AG09319 (cell line): ENCODE measurements around the gene LBH.

Experiments used
- DNase-seq: peaks from one replicate; pipeline ENCODE4 v3.0.0-alpha.2; 2010; ENCODE audit warnings: low read depth; ENCODE audit errors: extremely low read depth
- TF ChIP-seq, protein P1 (sequence below): IDR thresholded peaks from 2 replicates; pipeline ENCODE4 v1.5.1; 2011; ENCODE audit warnings: low read depth, mild to moderate bottlenecking, inconsistent platforms, low read length, moderate library complexity

LBH gene

GRCh38 chr2:30222636-30223360 is 8.5 kb upstream of the LBH start:
- no peak for DNase-seq
- TF ChIP-seq, protein P1, sequence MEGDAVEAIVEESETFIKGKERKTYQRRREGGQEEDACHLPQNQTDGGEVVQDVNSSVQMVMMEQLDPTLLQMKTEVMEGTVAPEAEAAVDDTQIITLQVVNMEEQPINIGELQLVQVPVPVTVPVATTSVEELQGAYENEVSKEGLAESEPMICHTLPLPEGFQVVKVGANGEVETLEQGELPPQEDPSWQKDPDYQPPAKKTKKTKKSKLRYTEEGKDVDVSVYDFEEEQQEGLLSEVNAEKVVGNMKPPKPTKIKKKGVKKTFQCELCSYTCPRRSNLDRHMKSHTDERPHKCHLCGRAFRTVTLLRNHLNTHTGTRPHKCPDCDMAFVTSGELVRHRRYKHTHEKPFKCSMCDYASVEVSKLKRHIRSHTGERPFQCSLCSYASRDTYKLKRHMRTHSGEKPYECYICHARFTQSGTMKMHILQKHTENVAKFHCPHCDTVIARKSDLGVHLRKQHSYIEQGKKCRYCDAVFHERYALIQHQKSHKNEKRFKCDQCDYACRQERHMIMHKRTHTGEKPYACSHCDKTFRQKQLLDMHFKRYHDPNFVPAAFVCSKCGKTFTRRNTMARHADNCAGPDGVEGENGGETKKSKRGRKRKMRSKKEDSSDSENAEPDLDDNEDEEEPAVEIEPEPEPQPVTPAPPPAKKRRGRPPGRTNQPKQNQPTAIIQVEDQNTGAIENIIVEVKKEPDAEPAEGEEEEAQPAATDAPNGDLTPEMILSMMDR = no peak

DNA sequence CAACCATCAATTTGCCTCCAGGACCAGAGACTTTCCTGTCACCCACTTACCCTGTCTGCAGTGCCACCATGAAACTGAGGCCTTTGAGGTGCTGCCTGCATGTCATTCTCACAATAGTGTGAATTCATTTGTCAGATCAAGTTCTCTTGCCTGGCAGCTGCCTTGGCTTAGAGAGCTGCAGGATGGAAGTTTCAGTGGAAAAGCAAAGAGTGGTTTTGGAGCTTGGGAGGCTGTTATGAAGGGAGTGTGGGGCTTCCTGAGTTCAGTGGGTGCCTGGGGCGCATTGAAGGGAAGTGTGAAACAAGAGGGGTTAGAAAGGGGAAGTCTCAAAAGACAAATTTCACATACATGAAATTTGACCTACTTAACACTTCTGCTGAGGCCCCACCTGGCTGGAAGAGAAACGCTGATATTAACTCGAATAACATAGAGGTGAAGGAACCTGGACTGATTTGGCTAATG is 7.9 kb upstream of the LBH start:
- no peak for DNase-seq
- TF ChIP-seq, protein P1 = no peak

DNA sequence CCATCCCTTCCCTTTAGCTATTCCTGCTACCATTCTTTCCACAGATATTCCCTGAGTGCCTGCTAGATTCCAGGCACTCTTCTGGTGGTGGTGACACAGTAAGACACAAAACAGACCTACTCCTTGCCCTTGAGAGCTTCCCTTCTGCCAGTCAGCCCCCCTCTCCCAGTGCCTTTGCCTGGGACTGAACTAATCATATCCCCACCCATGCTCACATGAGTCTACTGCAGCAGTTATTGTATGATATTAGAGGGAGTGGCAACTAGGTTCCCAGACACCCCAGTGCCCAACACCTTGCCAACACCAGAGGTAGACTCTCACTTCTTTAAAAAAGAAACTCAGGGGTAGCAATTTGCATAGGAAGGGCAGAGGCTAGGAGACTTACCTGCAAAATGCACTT is 7.2 kb upstream of the LBH start:
- TF ChIP-seq, protein P1 = no peak
- DNase-seq = no peak

DNA sequence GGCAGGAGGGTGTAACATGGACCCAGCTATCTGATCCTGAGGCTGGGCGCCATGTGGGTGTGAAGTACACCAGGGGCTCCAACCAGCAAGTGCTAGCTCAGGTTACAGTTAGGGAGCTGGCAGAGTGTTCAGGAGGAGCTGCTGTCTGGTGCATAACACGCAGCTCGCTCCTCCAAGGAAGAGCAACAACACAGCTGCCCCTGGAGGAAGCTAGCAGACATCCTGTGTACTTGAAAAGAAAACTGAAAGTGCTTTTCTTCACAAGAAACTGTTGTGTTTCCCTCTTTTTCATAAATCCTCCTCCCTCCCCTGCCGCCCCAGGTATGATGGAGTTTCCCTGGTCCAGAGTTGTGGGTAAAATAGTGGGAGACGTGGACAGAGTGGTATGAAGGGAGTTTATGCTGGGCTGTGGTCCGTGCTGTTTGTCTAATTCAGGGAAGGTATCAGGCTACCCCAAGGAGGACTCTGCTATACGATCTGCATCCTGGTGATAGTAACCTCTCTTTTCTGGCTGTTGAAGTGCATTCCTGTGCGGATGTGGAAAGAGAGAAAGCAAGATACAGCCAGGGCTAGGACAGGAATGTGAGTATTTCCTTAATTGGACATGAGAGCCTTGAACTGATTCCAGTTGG is 6.1 kb upstream of the LBH start:
- DNase-seq = no peak
- TF ChIP-seq, protein P1 = peak; percentile 7

DNA sequence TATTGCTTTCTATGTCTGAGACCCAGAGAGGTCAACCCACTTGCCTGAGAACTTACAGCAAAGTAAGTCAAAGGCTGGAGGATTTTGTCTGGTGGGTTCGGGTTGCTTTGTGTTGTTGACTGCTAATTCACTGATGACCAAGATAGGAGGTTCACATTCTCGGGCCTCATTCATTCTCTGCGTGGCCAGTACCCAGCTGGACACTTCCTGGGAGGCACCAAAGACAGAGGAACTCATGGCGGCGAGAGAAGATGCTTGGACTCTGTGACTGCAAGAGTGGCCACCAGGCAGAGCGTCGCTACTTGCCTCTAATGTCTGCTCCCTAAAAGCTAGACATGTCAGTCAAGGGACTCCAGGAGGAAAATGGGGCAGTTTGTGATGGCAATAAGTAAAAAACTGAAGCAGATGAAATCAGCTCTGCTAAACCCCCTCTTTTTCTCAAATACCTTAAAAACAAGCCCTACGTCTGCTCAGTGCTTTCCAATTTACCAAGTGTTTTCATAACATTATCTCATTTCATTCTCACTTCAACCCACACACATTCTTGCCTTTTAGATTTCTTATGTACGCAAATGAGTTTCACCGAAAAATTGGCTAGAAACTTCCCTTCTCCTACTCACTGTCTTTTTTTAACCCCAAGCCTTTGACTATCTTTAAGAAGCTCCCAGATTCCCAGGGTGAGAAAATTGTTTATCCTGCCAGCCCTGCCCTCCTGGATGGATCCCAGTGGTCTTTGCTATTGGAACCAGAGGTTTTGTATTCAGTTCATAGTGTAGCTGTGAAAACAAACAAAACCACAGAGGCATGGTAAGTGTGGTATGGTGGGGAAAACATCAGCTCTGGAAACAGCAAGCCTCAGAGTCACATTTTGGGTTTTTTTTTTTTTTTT is 4.9 kb upstream of the LBH start:
- TF ChIP-seq, protein P1 = no peak
- DNase-seq = no peak

DNA sequence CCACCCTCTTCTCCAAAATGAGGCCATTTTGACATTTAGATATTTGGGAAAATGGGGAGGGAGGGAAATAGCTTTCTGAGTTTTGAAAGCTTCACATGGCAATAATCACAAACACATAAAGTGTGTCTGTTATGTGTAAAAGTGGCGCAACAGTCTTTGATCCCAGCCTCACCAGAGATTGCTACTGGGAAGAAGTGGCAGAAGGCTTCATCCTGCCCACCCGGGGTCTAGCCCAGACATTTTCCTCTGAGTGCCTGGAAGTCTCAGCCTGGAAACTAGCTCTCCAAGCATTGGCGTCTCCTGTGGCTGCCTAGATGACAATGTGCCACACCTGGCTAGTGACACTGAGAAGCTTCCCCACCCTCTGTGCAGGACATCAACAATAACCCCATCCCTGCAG is 1.7 kb upstream of the LBH start:
- TF ChIP-seq, protein P1 = no peak
- no peak for DNase-seq
